Stomach (tissue), 9 donors: ENCODE data around the gene PSRC1. TPM values are rescaled to one million over a fixed set of nuclear protein-coding genes. Genes with fewer than 3 reads are reported as not detected.

Source experiments
- DNase-seq, 2 donors: peaks; one replicate each; pipeline versions ENCODE4 v3.0.0 to v3.0.0-alpha.2; 2013 to 2019
- H3K27ac ChIP-seq, 5 donors: fragments of 200-600 bp in 4 of 5; sonication (generic) in 4 of 5; one replicate each; pipeline ENCODE4 v1.5.1; 2013 to 2019; ENCODE audit warnings: mild to moderate bottlenecking in 1 of 5, moderate library complexity in 1 of 5
- H3K27me3 ChIP-seq, 3 donors: fragments of 200-600 bp; sonication (generic); one replicate each; pipeline ENCODE4 v1.5.1; 2017 to 2019; ENCODE audit warnings: mixed run types in 1 of 3
- H3K36me3 ChIP-seq, 4 donors: fragments of 200-600 bp; sonication (generic); 1 replicate in 3 of 4; 2 replicates in 1 of 4; pipeline ENCODE4 v1.5.1; 2016 to 2019
- H3K4me1 ChIP-seq, 4 donors: fragments of 200-600 bp; sonication (generic); one replicate each; pipeline ENCODE4 v1.5.1; 2016 to 2019
- H3K4me3 ChIP-seq, 4 donors: fragments of 200-600 bp; sonication (generic) in 3 of 4; one replicate each; pipeline ENCODE4 v1.5.1; 2016 to 2019; ENCODE audit warnings: mild to moderate bottlenecking in 1 of 4
- H3K9me3 ChIP-seq, 4 donors: fragments of 200-600 bp; sonication (generic); one replicate each; pipeline ENCODE4 v1.5.1; 2016 to 2019
- EP300 ChIP-seq: sonication (generic); formaldehyde crosslinking; IDR thresholded peaks from one replicate; pipeline ENCODE4 v1.6.1; 2017; ENCODE audit warnings: antibody characterized with exemption
- POLR2A ChIP-seq, 4 donors: fragments of 450-650 bp; IDR thresholded peaks; one replicate each; pipeline ENCODE4 v1.6.1; 2016; ENCODE audit warnings: antibody characterized with exemption in 4 of 4, control low read depth in 2 of 4, mild to moderate bottlenecking in 1 of 4, moderate library complexity in 1 of 4
- POLR2AphosphoS5 ChIP-seq, 3 donors: sonication (generic); formaldehyde crosslinking; IDR thresholded peaks; one replicate each; pipeline ENCODE4 v1.6.1; 2016; ENCODE audit warnings: antibody characterized with exemption in 3 of 3
- WGBS, 5 donors: extraction: QIAGEN DNeasy Blood & Tissue Kit in 3 of 5; methylation state at CpG; one replicate each; pipeline versions ENCODE4 v1.1.5 to v1.1.7; 2013 to 2018; 5-methylcytosine and 5-hydroxymethylcytosine counted together
- intact Hi-C: fragments of 100-400 bp; cut with DNase I; formaldehyde crosslinking; loops from one replicate; pipeline ENCODE4 v1.15.1; 2023; ENCODE audit warnings: low total_unique reads
- polyA plus RNA-seq, 3 donors: library from polyadenylated mRNA; stranded (reverse); fragments of 200-250 nt; gene quantifications; one replicate each; pipeline ENCODE4 v1.2.3, GENCODE V29; 2013
- total RNA-seq, 5 donors: library from RNA; depleted of rRNA; stranded (reverse); fragments of >200 nt; gene quantifications; one replicate each; pipeline versions ENCODE4 v1.1.0 to v1.2.3, GENCODE V29; 2014 to 2016
- TF ChIP-seq, protein P1 (sequence below), 7 experiments: fragments of 450-650 bp in 4 of 7; fragments of 200-600 bp in 3 of 7; sonication (generic) in 3 of 7; IDR thresholded peaks; one replicate each; pipeline ENCODE4 v1.5.1; 2016 to 2019; ENCODE audit warnings: antibody characterized with exemption in 7 of 7, control low read depth in 2 of 7, mild to moderate bottlenecking in 1 of 7
- donor health status: healthy with polysubstance abuse.
- donor health status: Bipolar disorder and iron deficiency.
- donor health status: healthy.

The PSRC1 gene
- total and polyA plus RNA-seq, 8 donors: 0.29 to 18.7 (median 3.6) TPM; not detected in 1

DNA sequence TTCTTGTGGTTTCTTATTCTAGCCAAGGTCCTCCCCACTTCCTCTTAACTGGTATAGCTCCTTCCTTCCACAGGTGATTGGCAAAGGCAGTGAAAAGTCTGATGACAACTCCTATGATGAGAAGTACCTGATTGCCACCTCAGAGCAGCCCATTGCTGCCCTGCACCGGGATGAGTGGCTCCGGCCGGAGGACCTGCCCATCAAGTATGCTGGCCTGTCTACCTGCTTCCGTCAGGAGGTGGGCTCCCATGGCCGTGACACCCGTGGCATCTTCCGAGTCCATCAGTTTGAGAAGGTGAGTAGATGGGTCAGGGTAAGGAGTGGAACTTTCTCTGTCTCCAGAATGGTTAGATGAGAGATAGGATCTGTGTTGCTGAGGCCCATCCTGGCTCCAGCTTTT is 47.8 kb downstream of the PSRC1 start:
- no peak overlapping the region for H3K4me3 ChIP-seq
- peaks cover 4 to 11% (median 9%) of the 10 kb centered on the region in 4 donors for H3K4me1 ChIP-seq
- WGBS, 5 donors: 94 to 97% (median 96%) methylated on average over 7 of the region's 7 CpGs
- no peak overlapping the region for H3K27ac ChIP-seq
- TF ChIP-seq POLR2AphosphoS5 (IDR thresholded peaks at IDR 0.05): no peak
- no peak for TF ChIP-seq POLR2A (IDR thresholded peaks at IDR 0.05)
- TF ChIP-seq EP300: no peak
- TF ChIP-seq, protein P1, sequence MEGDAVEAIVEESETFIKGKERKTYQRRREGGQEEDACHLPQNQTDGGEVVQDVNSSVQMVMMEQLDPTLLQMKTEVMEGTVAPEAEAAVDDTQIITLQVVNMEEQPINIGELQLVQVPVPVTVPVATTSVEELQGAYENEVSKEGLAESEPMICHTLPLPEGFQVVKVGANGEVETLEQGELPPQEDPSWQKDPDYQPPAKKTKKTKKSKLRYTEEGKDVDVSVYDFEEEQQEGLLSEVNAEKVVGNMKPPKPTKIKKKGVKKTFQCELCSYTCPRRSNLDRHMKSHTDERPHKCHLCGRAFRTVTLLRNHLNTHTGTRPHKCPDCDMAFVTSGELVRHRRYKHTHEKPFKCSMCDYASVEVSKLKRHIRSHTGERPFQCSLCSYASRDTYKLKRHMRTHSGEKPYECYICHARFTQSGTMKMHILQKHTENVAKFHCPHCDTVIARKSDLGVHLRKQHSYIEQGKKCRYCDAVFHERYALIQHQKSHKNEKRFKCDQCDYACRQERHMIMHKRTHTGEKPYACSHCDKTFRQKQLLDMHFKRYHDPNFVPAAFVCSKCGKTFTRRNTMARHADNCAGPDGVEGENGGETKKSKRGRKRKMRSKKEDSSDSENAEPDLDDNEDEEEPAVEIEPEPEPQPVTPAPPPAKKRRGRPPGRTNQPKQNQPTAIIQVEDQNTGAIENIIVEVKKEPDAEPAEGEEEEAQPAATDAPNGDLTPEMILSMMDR (IDR thresholded peaks at IDR 0.05): no peak
- no peak for DNase-seq
- H3K36me3 ChIP-seq: peaks cover 84 to 95% (median 93%) of the 10 kb centered on the region in 4 donors
- no peaks in the 10 kb centered on the region for H3K27me3 ChIP-seq
- intact Hi-C loops: no loop called here
- no peaks in the 10 kb centered on the region for H3K9me3 ChIP-seq

GRCh38 chr1:109231066-109231465 is 51.9 kb downstream of the PSRC1 start:
- TF ChIP-seq POLR2AphosphoS5 (IDR thresholded peaks at IDR 0.05) (no peak), POLR2A (IDR thresholded peaks at IDR 0.05) (no peak), EP300 (no peak)
- TF ChIP-seq, protein P1 (IDR thresholded peaks at IDR 0.05): no peak
- WGBS, 5 donors: 75 to 87% (median 82%) methylated on average over 3 of the region's 3 CpGs

More at GRCh38 chr1:109231066-109231465, 51.9 kb downstream of the PSRC1 start:
- no peak for DNase-seq
- H3K4me1 ChIP-seq: peaks cover 0 to 5% (median 0%) of the 10 kb centered on the region in 4 donors
- no peak overlapping the region for H3K27ac ChIP-seq
- H3K36me3 ChIP-seq: peaks cover 76 to 96% (median 93%) of the 10 kb centered on the region in 4 donors
- H3K27me3 ChIP-seq: no peaks in the 10 kb centered on the region
- no peak overlapping the region for H3K4me3 ChIP-seq
- H3K9me3 ChIP-seq: no peaks in the 10 kb centered on the region
- intact Hi-C loops: no loop called here

Other genes starting within 250 kb of the PSRC1 start
- gene WDR47, start 241.0 kb downstream of the PSRC1 start, total RNA-seq: 10 to 100 TPM in 3 of 5 donors, 1 to 10 TPM in 2; 4.9 to 16.9 (median 11.1) TPM
- gene WDR47, start 241.0 kb downstream of the PSRC1 start, polyA plus RNA-seq: 1 to 10 TPM; 3.7 to 3.8 (median 3.7) TPM
- gene TAF13, start 207.1 kb downstream of the PSRC1 start, total RNA-seq: 10 to 100 TPM in 4 of 5 donors, 1 to 10 TPM in 1; 3.5 to 69.9 (median 25.2) TPM
- 10 to 100 TPM; 20.4 to 48.6 (median 46.8) TPM for gene TAF13, start 207.1 kb downstream of the PSRC1 start, polyA plus RNA-seq
- 10 to 100 TPM in 3 of 5 donors, 1 to 10 TPM in 1, not detected in 1; 2.9 to 70.1 (median 44.6) TPM for gene TMEM167B, start 192.4 kb downstream of the PSRC1 start, total RNA-seq
- 10 to 100 TPM; 15.4 to 26.9 (median 16.3) TPM for gene TMEM167B, start 192.4 kb downstream of the PSRC1 start, polyA plus RNA-seq
- gene ELAPOR1, start 169.0 kb downstream of the PSRC1 start, total RNA-seq: 100 to 1,000 TPM in 2 of 5 donors, 10 to 100 TPM in 3; 56.8 to 185 (median 84.3) TPM
- 10 to 100 TPM; 25.5 to 47.7 (median 35.1) TPM for gene ELAPOR1, start 169.0 kb downstream of the PSRC1 start, polyA plus RNA-seq
- 100 to 1,000 TPM in 4 of 5 donors, 10 to 100 TPM in 1; 80.8 to 127 (median 117) TPM for gene SARS1, start 69.2 kb downstream of the PSRC1 start, total RNA-seq
- 100 to 1,000 TPM in 2 of 3 donors, 10 to 100 TPM in 1; 95.6 to 232 (median 100) TPM for gene SARS1, start 69.2 kb downstream of the PSRC1 start, polyA plus RNA-seq
- gene CELSR2, start 33.6 kb downstream of the PSRC1 start, total RNA-seq: 10 to 100 TPM in 1 of 5 donors, 1 to 10 TPM in 4; 3.5 to 18.7 (median 7.2) TPM
- 1 to 10 TPM in 2 of 3 donors, under 1 TPM in 1; 0.76 to 8.7 (median 1.5) TPM for gene CELSR2, start 33.6 kb downstream of the PSRC1 start, polyA plus RNA-seq
- not detected for gene MYBPHL, start 23.9 kb upstream of the PSRC1 start, total RNA-seq
- gene MYBPHL, start 23.9 kb upstream of the PSRC1 start, polyA plus RNA-seq: under 1 TPM in 1 of 3 donors, not detected in 2; 0.45 TPM
- gene SORT1, start 114.8 kb upstream of the PSRC1 start, total RNA-seq: 100 to 1,000 TPM in 1 of 5 donors, 10 to 100 TPM in 4; 35.3 to 481 (median 48.1) TPM
- 10 to 100 TPM in 2 of 3 donors, 1 to 10 TPM in 1; 4.6 to 12.6 (median 10.5) TPM for gene SORT1, start 114.8 kb upstream of the PSRC1 start, polyA plus RNA-seq
- gene PSMA5, start 143.3 kb upstream of the PSRC1 start, total RNA-seq: 10 to 100 TPM in 3 of 5 donors, 1 to 10 TPM in 2; 5.3 to 39.3 (median 11.3) TPM
- 10 to 100 TPM; 44.7 to 84.2 (median 50.6) TPM for gene PSMA5, start 143.3 kb upstream of the PSRC1 start, polyA plus RNA-seq
- gene SYPL2, start 183.4 kb upstream of the PSRC1 start, total RNA-seq: under 1 TPM in 2 of 5 donors, not detected in 3; 0.45 to 0.58 TPM
- 1 to 10 TPM in 1 of 3 donors, under 1 TPM in 2; 0.50 to 1.0 (median 0.61) TPM for gene SYPL2, start 183.4 kb upstream of the PSRC1 start, polyA plus RNA-seq
- gene ATXN7L2, start 200.8 kb upstream of the PSRC1 start, total RNA-seq: 1 to 10 TPM in 3 of 5 donors, under 1 TPM in 1, not detected in 1; 0.29 to 5.1 (median 2.6) TPM
- 1 to 10 TPM in 2 of 3 donors, under 1 TPM in 1; 0.76 to 6.3 (median 5.2) TPM for gene ATXN7L2, start 200.8 kb upstream of the PSRC1 start, polyA plus RNA-seq
- gene CYB561D1, start 210.9 kb upstream of the PSRC1 start, total RNA-seq: 1 to 10 TPM; 1.8 to 6.4 (median 2.3) TPM
- gene CYB561D1, start 210.9 kb upstream of the PSRC1 start, polyA plus RNA-seq: 1 to 10 TPM; 1.8 to 4.4 (median 4.1) TPM
- 10 to 100 TPM in 1 of 5 donors, 1 to 10 TPM in 4; 1.7 to 25.7 (median 3.5) TPM for gene AMIGO1, start 226.6 kb upstream of the PSRC1 start, total RNA-seq
- 1 to 10 TPM; 1.3 to 1.8 (median 1.7) TPM for gene AMIGO1, start 226.6 kb upstream of the PSRC1 start, polyA plus RNA-seq